Parathyroid adenoma (tissue), 2 donors: Measurements from ENCODE around the gene HSPA14.

Source experiments
- H2AFZ ChIP-seq: fragments of 300-600 bp; sonication (generic); one replicate; pipeline ENCODE4 v1.7.0; 2017; ENCODE audit warnings: antibody characterized with exemption, mild to moderate bottlenecking
- H3K27ac ChIP-seq: fragments of 300-600 bp; sonication (generic); one replicate; pipeline ENCODE4 v1.7.0; 2017
- H3K27me3 ChIP-seq: fragments of 300-600 bp; sonication (generic); one replicate; pipeline ENCODE4 v1.7.0; 2017; ENCODE audit warnings: low read length; ENCODE audit not compliant: control insufficient read depth, insufficient read depth
- H3K36me3 ChIP-seq: fragments of 300-600 bp; sonication (generic); one replicate; pipeline ENCODE4 v1.7.0; 2017; ENCODE audit warnings: low read length; ENCODE audit not compliant: control insufficient read depth, insufficient read depth
- H3K4me1 ChIP-seq: fragments of 300-600 bp; sonication (generic); one replicate; pipeline ENCODE4 v1.7.0; 2017; ENCODE audit warnings: control low read depth
- H3K4me2 ChIP-seq: fragments of 300-600 bp; sonication (generic); one replicate; pipeline ENCODE4 v1.7.0; 2017; ENCODE audit warnings: low read length
- H3K4me3 ChIP-seq: fragments of 300-600 bp; sonication (generic); one replicate; pipeline ENCODE4 v1.7.0; 2017; ENCODE audit warnings: low read depth, low read length
- H3K79me2 ChIP-seq: fragments of 300-600 bp; sonication (generic); one replicate; pipeline ENCODE4 v1.7.0; 2017; ENCODE audit warnings: control low read depth
- H3K9ac ChIP-seq: fragments of 300-600 bp; sonication (generic); one replicate; pipeline ENCODE4 v1.7.0; 2017; ENCODE audit warnings: mild to moderate bottlenecking
- H3K9me3 ChIP-seq: fragments of 300-600 bp; sonication (generic); one replicate; pipeline ENCODE4 v1.7.0; 2017; ENCODE audit warnings: low read length; ENCODE audit not compliant: control insufficient read depth
- TF ChIP-seq, protein P1 (sequence below): fragments of 300-600 bp; sonication (generic); IDR thresholded peaks from one replicate; pipeline ENCODE4 v1.7.0; 2017; ENCODE audit warnings: antibody characterized with exemption, mild to moderate bottlenecking
- donor health status: primary hyperparathyroidism.

The HSPA14 gene

DNA sequence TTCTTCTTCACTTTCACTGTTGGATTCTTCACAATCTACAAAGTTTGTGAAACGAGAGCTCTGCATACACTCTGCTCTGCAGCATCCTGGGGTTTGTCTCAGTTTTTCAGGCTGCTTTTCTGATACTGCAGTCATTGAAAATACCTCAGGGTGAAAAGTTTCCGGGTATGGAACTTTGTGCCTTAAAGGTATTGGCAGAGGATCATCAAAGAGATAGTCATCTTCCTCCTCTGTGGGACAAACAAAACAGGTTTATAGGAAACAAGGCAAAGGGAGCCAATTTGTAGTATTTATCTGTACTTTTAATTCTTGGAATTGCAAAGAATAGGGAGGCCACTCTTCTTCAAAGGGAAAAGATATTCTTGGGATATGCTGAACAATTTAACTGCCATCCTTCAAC is 71.0 kb downstream of the HSPA14 start:
- Histone ChIP-seq H3K36me3 (no peaks in the 10 kb centered on the region), H2AFZ (no peak overlapping the region), H3K4me1 (no peaks in the 10 kb centered on the region), H3K9me3 (no peaks in the 10 kb centered on the region), H3K79me2 (no peaks in the 10 kb centered on the region), H3K9ac (no peak overlapping the region), H3K27ac (no peak overlapping the region), H3K4me2 (no peak overlapping the region), H3K4me3 (no peak overlapping the region), H3K27me3 (no peaks in the 10 kb centered on the region)
- TF ChIP-seq, protein P1, sequence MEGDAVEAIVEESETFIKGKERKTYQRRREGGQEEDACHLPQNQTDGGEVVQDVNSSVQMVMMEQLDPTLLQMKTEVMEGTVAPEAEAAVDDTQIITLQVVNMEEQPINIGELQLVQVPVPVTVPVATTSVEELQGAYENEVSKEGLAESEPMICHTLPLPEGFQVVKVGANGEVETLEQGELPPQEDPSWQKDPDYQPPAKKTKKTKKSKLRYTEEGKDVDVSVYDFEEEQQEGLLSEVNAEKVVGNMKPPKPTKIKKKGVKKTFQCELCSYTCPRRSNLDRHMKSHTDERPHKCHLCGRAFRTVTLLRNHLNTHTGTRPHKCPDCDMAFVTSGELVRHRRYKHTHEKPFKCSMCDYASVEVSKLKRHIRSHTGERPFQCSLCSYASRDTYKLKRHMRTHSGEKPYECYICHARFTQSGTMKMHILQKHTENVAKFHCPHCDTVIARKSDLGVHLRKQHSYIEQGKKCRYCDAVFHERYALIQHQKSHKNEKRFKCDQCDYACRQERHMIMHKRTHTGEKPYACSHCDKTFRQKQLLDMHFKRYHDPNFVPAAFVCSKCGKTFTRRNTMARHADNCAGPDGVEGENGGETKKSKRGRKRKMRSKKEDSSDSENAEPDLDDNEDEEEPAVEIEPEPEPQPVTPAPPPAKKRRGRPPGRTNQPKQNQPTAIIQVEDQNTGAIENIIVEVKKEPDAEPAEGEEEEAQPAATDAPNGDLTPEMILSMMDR: no peak

DNA sequence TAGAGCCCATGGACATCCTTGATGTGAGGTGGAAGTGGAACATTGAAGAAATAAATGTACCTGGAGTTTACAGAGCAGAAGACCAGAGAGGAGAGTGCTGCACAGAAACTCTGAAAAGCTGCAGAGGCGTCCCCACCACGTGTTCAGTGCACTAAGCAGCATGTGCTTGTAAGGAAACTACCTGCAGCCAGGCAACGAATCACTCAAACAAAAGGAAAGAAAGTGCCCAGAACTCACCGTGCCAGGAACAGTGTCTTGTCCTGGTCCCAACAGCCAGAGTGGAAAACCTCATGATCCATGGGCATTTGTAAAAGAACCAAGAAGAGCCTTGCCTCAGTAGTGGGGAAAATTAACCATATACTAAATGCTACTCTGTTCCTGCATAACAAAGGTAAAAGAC is 72.8 kb downstream of the HSPA14 start:
- Histone ChIP-seq H3K4me1 (no peaks in the 10 kb centered on the region), H3K79me2 (no peaks in the 10 kb centered on the region), H3K36me3 (no peaks in the 10 kb centered on the region), H3K9me3 (no peaks in the 10 kb centered on the region), H3K27ac (no peak overlapping the region), H2AFZ (no peak overlapping the region), H3K9ac (no peak overlapping the region), H3K4me2 (no peak overlapping the region), H3K4me3 (no peak overlapping the region), H3K27me3 (no peaks in the 10 kb centered on the region)
- TF ChIP-seq, protein P1: no peak

DNA sequence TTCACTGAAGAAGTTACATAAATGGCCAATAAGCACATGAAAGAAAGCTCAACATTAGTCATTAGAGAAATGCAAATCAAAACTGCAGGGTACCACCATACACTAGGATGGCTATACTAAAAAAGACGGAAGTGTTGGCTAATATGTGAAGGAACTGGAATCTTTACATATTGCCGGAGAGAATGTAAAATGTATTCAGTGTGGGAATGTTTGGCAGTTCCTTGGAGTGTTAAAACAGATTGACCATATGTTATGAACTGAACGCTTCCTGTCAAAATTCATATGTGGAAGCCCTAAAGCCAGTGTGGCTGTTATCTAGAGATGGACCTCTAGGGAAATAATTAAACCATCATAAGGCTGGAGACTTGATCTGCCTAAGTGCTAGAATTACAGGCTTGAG is 73.7 kb downstream of the HSPA14 start:
- Histone ChIP-seq H2AFZ (no peak overlapping the region), H3K4me2 (no peak overlapping the region), H3K4me3 (no peak overlapping the region), H3K9me3 (no peaks in the 10 kb centered on the region), H3K9ac (no peak overlapping the region), H3K4me1 (no peaks in the 10 kb centered on the region), H3K27me3 (no peaks in the 10 kb centered on the region), H3K79me2 (no peaks in the 10 kb centered on the region), H3K36me3 (no peaks in the 10 kb centered on the region), H3K27ac (no peak overlapping the region)
- TF ChIP-seq, protein P1: no peak

DNA sequence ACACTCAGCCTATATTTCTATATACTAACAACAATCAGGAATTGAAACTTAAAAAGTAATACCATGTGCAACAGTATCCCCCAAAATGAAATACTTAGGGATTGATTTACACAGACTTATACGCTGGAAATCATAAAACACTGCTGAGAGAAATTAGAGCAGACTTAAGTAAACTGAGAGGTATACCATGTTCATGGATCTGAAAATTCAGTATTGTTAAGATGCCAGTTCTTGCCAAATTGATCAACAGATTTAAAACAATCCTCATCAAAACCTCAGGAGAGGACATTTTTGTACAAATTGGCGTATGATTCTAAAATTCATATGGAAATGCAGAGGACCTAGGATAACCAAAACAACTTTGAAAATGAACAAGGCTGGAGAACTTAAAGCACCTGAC is 78.5 kb downstream of the HSPA14 start:
- H3K4me1 ChIP-seq: no peaks in the 10 kb centered on the region
- H3K27me3 ChIP-seq: no peaks in the 10 kb centered on the region
- no peak overlapping the region for H3K27ac ChIP-seq
- no peaks in the 10 kb centered on the region for H3K36me3 ChIP-seq
- H3K9me3 ChIP-seq: no peaks in the 10 kb centered on the region
- no peak overlapping the region for H3K4me3 ChIP-seq
- no peak overlapping the region for H2AFZ ChIP-seq
- no peak overlapping the region for H3K9ac ChIP-seq
- H3K79me2 ChIP-seq: no peaks in the 10 kb centered on the region
- TF ChIP-seq, protein P1: no peak
- H3K4me2 ChIP-seq: no peak overlapping the region

DNA sequence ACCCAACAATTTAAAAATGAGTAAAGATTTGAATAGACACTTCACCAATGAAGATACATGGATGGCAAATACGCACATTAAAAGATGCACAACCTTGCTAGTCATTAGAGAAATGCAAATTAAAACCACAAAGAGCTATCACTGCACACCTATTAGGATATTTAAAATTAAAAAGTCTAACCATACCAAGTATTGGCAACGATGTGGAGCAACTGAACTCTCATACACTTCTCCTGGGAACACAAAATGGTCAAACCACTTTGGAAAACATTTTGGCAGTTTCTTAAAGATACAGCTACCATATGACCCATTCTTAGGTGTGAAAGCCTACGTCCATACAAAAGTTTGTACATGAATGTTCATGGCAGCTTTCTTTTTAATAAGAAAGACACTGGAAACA is 79.7 kb downstream of the HSPA14 start:
- Histone ChIP-seq H2AFZ (no peak overlapping the region), H3K4me3 (no peak overlapping the region), H3K27ac (no peak overlapping the region), H3K9me3 (no peaks in the 10 kb centered on the region), H3K9ac (no peak overlapping the region), H3K36me3 (no peaks in the 10 kb centered on the region), H3K4me1 (no peaks in the 10 kb centered on the region), H3K79me2 (no peaks in the 10 kb centered on the region), H3K4me2 (no peak overlapping the region), H3K27me3 (no peaks in the 10 kb centered on the region)
- TF ChIP-seq, protein P1: no peak
